Neural crest cell (in vitro differentiated cells): Measurements from ENCODE around the gene ST6GAL2. TPM values are rescaled to one million over a fixed set of nuclear protein-coding genes. Genes with fewer than 3 reads are reported as not detected.
A peak's percentile ranks its signal among the peaks of the same experiment; 100 is the strongest.

ENCODE experiments used
- DNase-seq: peaks from one replicate; pipeline ENCODE4 v3.0.0; 2021; ENCODE audit warnings: low read depth, mixed read lengths, low spot score
- H3K27ac Mint-ChIP-seq: one replicate; pipeline ENCODE4 v1.8.0; 2021; ENCODE audit warnings: mild to moderate bottlenecking, mixed read lengths; ENCODE audit not compliant: unreplicated experiment
- H3K27me3 Mint-ChIP-seq: 2 replicates; pipeline ENCODE4 v1.8.0; 2021; ENCODE audit warnings: low read depth, mild to moderate bottlenecking, mixed read lengths
- H3K36me3 Mint-ChIP-seq: 2 replicates; pipeline ENCODE4 v1.8.0; 2021; ENCODE audit warnings: low read depth, mild to moderate bottlenecking, mixed read lengths
- H3K4me1 Mint-ChIP-seq: 2 replicates; pipeline ENCODE4 v1.8.0; 2021; ENCODE audit warnings: mixed read lengths
- H3K4me3 Mint-ChIP-seq: one replicate; pipeline ENCODE4 v1.8.0; 2021; ENCODE audit warnings: mild to moderate bottlenecking, mixed read lengths
- H3K9me3 Mint-ChIP-seq: 2 replicates; pipeline ENCODE4 v1.8.0; 2021; ENCODE audit warnings: mixed read lengths
- total RNA-seq: library from RNA; stranded (reverse); gene quantifications from 2 replicates; pipeline ENCODE4 v1.2.1, GENCODE V29; 2021
- TF ChIP-seq, protein P1 (sequence below): fragments of 200-600 bp; sonication (generic); conservative IDR thresholded peaks from 2 replicates; pipeline ENCODE4 v1.5.0; 2021; ENCODE audit warnings: antibody characterized with exemption, mild to moderate bottlenecking

ST6GAL2 gene
- total RNA-seq, 1 donor from 2014 or later: 9.7 TPM

- TF ChIP-seq, protein P1, sequence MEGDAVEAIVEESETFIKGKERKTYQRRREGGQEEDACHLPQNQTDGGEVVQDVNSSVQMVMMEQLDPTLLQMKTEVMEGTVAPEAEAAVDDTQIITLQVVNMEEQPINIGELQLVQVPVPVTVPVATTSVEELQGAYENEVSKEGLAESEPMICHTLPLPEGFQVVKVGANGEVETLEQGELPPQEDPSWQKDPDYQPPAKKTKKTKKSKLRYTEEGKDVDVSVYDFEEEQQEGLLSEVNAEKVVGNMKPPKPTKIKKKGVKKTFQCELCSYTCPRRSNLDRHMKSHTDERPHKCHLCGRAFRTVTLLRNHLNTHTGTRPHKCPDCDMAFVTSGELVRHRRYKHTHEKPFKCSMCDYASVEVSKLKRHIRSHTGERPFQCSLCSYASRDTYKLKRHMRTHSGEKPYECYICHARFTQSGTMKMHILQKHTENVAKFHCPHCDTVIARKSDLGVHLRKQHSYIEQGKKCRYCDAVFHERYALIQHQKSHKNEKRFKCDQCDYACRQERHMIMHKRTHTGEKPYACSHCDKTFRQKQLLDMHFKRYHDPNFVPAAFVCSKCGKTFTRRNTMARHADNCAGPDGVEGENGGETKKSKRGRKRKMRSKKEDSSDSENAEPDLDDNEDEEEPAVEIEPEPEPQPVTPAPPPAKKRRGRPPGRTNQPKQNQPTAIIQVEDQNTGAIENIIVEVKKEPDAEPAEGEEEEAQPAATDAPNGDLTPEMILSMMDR: no peak
- H3K27ac Mint-ChIP-seq: no peak overlapping the region
- no peaks in the 10 kb centered on the region for H3K27me3 Mint-ChIP-seq
- H3K36me3 Mint-ChIP-seq: no peaks in the 10 kb centered on the region
- no peaks in the 10 kb centered on the region for H3K9me3 Mint-ChIP-seq
- H3K4me3 Mint-ChIP-seq: no peak overlapping the region
- no peak for DNase-seq
- H3K4me1 Mint-ChIP-seq: no peaks in the 10 kb centered on the region
Measured at GRCh38 chr2:106764614-106765013, 121.4 kb downstream of the ST6GAL2 start.

DNA sequence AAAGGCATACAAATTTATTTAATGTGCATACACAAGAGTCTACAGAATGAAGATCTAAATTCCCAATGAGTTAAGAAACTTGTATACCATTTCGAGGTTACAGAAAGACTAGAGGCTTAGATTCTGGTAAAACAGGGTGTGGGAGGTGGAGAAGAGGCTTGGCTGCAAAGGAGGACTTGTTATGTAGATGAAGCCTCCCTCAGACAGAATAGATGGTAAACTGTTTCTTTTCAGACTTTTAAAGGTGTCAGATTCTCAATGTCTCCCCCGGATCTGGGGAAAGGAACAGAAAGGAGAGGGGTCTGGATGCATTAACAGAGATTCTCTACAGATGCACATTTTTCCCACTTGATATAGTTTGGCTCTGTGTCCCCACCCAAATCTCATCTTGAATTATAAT, 126.0 kb downstream of the ST6GAL2 start:
- DNase-seq: no peak
- Mint-ChIP-seq H3K4me1 (no peaks in the 10 kb centered on the region), H3K4me3 (no peak overlapping the region), H3K27me3 (no peaks in the 10 kb centered on the region), H3K36me3 (no peaks in the 10 kb centered on the region), H3K9me3 (no peaks in the 10 kb centered on the region), H3K27ac (peak overlapping the region; percentile 86)
- TF ChIP-seq, protein P1: no peak

DNA sequence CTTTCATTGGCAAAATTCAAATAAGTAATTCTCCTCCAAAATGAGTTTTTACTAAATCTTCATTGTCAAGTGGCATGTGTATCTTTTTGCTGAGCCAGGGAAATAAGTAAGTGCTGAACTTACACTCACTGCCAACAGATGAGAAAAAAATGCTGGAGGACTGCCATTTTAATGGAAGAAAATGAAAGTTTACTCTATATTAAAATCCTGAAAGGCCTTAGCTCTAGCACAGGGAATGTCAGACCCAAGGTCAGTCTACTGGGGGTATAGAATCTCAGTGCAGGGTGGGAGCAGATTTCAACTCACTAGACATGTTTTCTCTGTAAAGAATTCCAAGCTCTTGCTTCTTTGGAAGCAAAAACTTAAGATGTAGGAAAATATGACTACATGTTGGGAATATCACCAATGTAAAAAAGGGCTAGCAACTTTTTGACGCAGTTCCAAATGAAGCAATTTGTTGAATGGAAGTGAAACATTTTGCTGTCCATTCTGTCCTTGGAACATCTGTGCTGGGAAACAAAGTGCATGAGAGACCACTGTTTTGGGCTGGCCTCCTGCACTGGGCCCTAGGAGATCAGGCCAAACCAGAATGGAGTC, 127.0 kb downstream of the ST6GAL2 start:
- no peaks in the 10 kb centered on the region for H3K36me3 Mint-ChIP-seq
- H3K27ac Mint-ChIP-seq: no peak overlapping the region
- TF ChIP-seq, protein P1: no peak
- H3K4me3 Mint-ChIP-seq: no peak overlapping the region
- no peak for DNase-seq
- no peaks in the 10 kb centered on the region for H3K27me3 Mint-ChIP-seq
- no peaks in the 10 kb centered on the region for H3K9me3 Mint-ChIP-seq
- H3K4me1 Mint-ChIP-seq: no peaks in the 10 kb centered on the region
